ENCODE results near the gene DOCK6.
"Not testable (repeated sequence)": the region's sequence is repeated elsewhere in the genome, so short reads cannot be mapped to it uniquely, and the experiment has no call there.

Gene DOCK6

GRCh38 chr19:11179716-11180297 is 82.5 kb downstream of the DOCK6 start:
- TF ChIP-seq POLR2A (IDR thresholded peaks at IDR 0.05; ENCODE audit: low read length), result no peak
- no peak for TF ChIP-seq GATA1 (IDR thresholded peaks at IDR 0.05; ENCODE audit: low read depth, low read length)
- DNase-seq, result no peak

GRCh38 chr19:11179145-11179465 is 83.2 kb downstream of the DOCK6 start:
- DNase-seq, result not testable (repeated sequence)

- TF ChIP-seq GATA1 (IDR thresholded peaks at IDR 0.05; ENCODE audit: low read depth, low read length) (no peak), POLR2A (IDR thresholded peaks at IDR 0.05; ENCODE audit: low read length) (no peak)
- no peak for DNase-seq
Observed at GRCh38 chr19:11177592-11177991, 84.7 kb downstream of the DOCK6 start.

GRCh38 chr19:11176466-11177193 is 85.7 kb downstream of the DOCK6 start:
- TF ChIP-seq POLR2A (IDR thresholded peaks at IDR 0.05; ENCODE audit: low read length), result no peak
- TF ChIP-seq GATA1 (IDR thresholded peaks at IDR 0.05; ENCODE audit: low read depth, low read length), result no peak
- DNase-seq, result no peak

- no peak for DNase-seq
- TF ChIP-seq GATA1 (IDR thresholded peaks at IDR 0.05; ENCODE audit: low read depth, low read length), result no peak
- no peak for TF ChIP-seq POLR2A (IDR thresholded peaks at IDR 0.05; ENCODE audit: low read length)
Observed at GRCh38 chr19:11175920-11176319, 86.4 kb downstream of the DOCK6 start.

- no peak for TF ChIP-seq POLR2A (IDR thresholded peaks at IDR 0.05; ENCODE audit: low read length)
- TF ChIP-seq GATA1 (IDR thresholded peaks at IDR 0.05; ENCODE audit: low read depth, low read length), result no peak
- DNase-seq, result no peak
Observed at GRCh38 chr19:11174336-11174735, 88.0 kb downstream of the DOCK6 start.

GRCh38 chr19:11173516-11174155 is 88.7 kb downstream of the DOCK6 start:
- TF ChIP-seq POLR2A (IDR thresholded peaks at IDR 0.05; ENCODE audit: low read length), result no peak
- no peak for TF ChIP-seq GATA1 (IDR thresholded peaks at IDR 0.05; ENCODE audit: low read depth, low read length)
- DNase-seq, result no peak

- no peak for DNase-seq
- TF ChIP-seq GATA1 (IDR thresholded peaks at IDR 0.05; ENCODE audit: low read depth, low read length) (no peak), POLR2A (IDR thresholded peaks at IDR 0.05; ENCODE audit: low read length) (no peak)
Observed at GRCh38 chr19:11172576-11172975, 89.7 kb downstream of the DOCK6 start.

- no peak for DNase-seq
- no peak for TF ChIP-seq POLR2A (IDR thresholded peaks at IDR 0.05; ENCODE audit: low read length)
- TF ChIP-seq GATA1 (IDR thresholded peaks at IDR 0.05; ENCODE audit: low read depth, low read length), result no peak
Observed at GRCh38 chr19:11171144-11171543, 91.2 kb downstream of the DOCK6 start.

- no peak for TF ChIP-seq POLR2A (IDR thresholded peaks at IDR 0.05; ENCODE audit: low read length)
- TF ChIP-seq GATA1 (IDR thresholded peaks at IDR 0.05; ENCODE audit: low read depth, low read length), result no peak
- no peak for DNase-seq
Observed at GRCh38 chr19:11169896-11170678, 92.2 kb downstream of the DOCK6 start.

GRCh38 chr19:11168568-11168967 is 93.8 kb downstream of the DOCK6 start:
- DNase-seq, result no peak
- no peak for TF ChIP-seq GATA1 (IDR thresholded peaks at IDR 0.05; ENCODE audit: low read depth, low read length)

GRCh38 chr19:11166281-11167142 is 95.8 kb downstream of the DOCK6 start:
- DNase-seq, result no peak

GRCh38 chr19:11165486-11166030 is 96.8 kb downstream of the DOCK6 start:
- DNase-seq, result no peak
- TF ChIP-seq POLR2A (IDR thresholded peaks at IDR 0.05; ENCODE audit: low read length), result no peak
- TF ChIP-seq GATA1 (IDR thresholded peaks at IDR 0.05; ENCODE audit: low read depth, low read length), result no peak

More at GRCh38 chr19:11166281-11167142, 95.8 kb downstream of the DOCK6 start:
- TF ChIP-seq POLR2A (IDR thresholded peaks at IDR 0.05; ENCODE audit: low read length), result no peak
- no peak for TF ChIP-seq GATA1 (IDR thresholded peaks at IDR 0.05; ENCODE audit: low read depth, low read length)

All from erythroblast (primary cell).